HFFc6 (cell line): Measurements from ENCODE around the gene RBM20. TPM values are rescaled to one million over a fixed set of nuclear protein-coding genes. Genes with fewer than 3 reads are reported as not detected.
"Not testable (repeated sequence)": the region's sequence is repeated elsewhere in the genome, so short reads cannot be mapped to it uniquely, and the experiment has no call there.

ENCODE experiments used
- DNase-seq: peaks from one replicate; pipeline ENCODE4 v3.0.0-alpha.2; 2018
- H3K27ac Mint-ChIP-seq: 2 replicates; pipeline ENCODE4 v1.8.0; 2020; ENCODE audit warnings: mild to moderate bottlenecking, mixed read lengths
- H3K27me3 Mint-ChIP-seq: 2 replicates; pipeline ENCODE4 v1.8.0; 2021; ENCODE audit warnings: mild to moderate bottlenecking, moderate library complexity, mixed read lengths; ENCODE audit not compliant: insufficient read depth
- H3K36me3 Mint-ChIP-seq: 2 replicates; pipeline ENCODE4 v1.8.0; 2021; ENCODE audit warnings: low read depth, mixed read lengths
- H3K4me1 Mint-ChIP-seq: 2 replicates; pipeline ENCODE4 v1.8.0; 2020; ENCODE audit warnings: low read depth, mixed read lengths
- H3K4me3 Mint-ChIP-seq: 2 replicates; pipeline ENCODE4 v1.8.0; 2020; ENCODE audit warnings: mild to moderate bottlenecking, moderate library complexity, mixed read lengths
- H3K9me3 Mint-ChIP-seq: 2 replicates; pipeline ENCODE4 v1.8.0; 2020; ENCODE audit warnings: mild to moderate bottlenecking, mixed read lengths
- CTCF ChIP-seq: fragments of 200-600 bp; sonication (generic); IDR thresholded peaks from 2 replicates; pipeline ENCODE4 v1.5.0; 2021; ENCODE audit warnings: antibody characterized with exemption, mild to moderate bottlenecking
- total RNA-seq, 6 experiments: library from RNA; stranded (reverse); fragmentation: NEBNext Ultra II Directional; extraction: Animal tissue kit (Norgen Biotek cat#: 25700); gene quantifications; 2 replicates in 1 of 6; 3 replicates in 5 of 6; pipeline ENCODE4 v1.2.3, GENCODE V29; 2021

RBM20 gene
- total RNA-seq, 6 experiments from 2014 or later, result not detected

- H3K27ac Mint-ChIP-seq, result peak overlapping the region; percentile 33; the same call in 1 of the 2 replicates
- peaks cover 14% of the 10 kb centered on the region for H3K4me1 Mint-ChIP-seq
- no peaks in the 10 kb centered on the region for H3K9me3 Mint-ChIP-seq
- H3K27me3 Mint-ChIP-seq, result peaks cover 49% of the 10 kb centered on the region
- no peak for TF ChIP-seq CTCF
- H3K4me3 Mint-ChIP-seq, result peak overlapping the region; percentile 53; the same call in 1 of the 2 replicates
- DNase-seq, result peak; percentile 80
- H3K36me3 Mint-ChIP-seq, result no peaks in the 10 kb centered on the region
These were observed 20.6 kb downstream of the RBM20 start for GRCh38 chr10:110664483-110665420.

GRCh38 chr10:110666259-110666658, 22.1 kb downstream of the RBM20 start:
- H3K9me3 Mint-ChIP-seq, H3K4me3 Mint-ChIP-seq, DNase-seq, H3K36me3 Mint-ChIP-seq, H3K27ac Mint-ChIP-seq: not testable (repeated sequence)
- Mint-ChIP-seq H3K27me3 (peaks cover 43% of the 10 kb centered on the region), H3K4me1 (peaks cover 14% of the 10 kb centered on the region)

- no peaks in the 10 kb centered on the region for H3K36me3 Mint-ChIP-seq
- peaks cover 39% of the 10 kb centered on the region for H3K27me3 Mint-ChIP-seq
- no peak for DNase-seq
- no peak overlapping the region for H3K4me3 Mint-ChIP-seq
- no peak overlapping the region for H3K27ac Mint-ChIP-seq
- peaks cover 14% of the 10 kb centered on the region for H3K4me1 Mint-ChIP-seq
- no peak for TF ChIP-seq CTCF
- no peaks in the 10 kb centered on the region for H3K9me3 Mint-ChIP-seq
These were observed 22.5 kb downstream of the RBM20 start for GRCh38 chr10:110666673-110667072.

- no peak for DNase-seq
- Mint-ChIP-seq H3K27ac (no peak overlapping the region), H3K36me3 (no peaks in the 10 kb centered on the region), H3K9me3 (no peaks in the 10 kb centered on the region), H3K4me3 (no peak overlapping the region), H3K4me1 (peaks cover 19% of the 10 kb centered on the region), H3K27me3 (peaks cover 35% of the 10 kb centered on the region)
- no peak for TF ChIP-seq CTCF
These were observed 23.6 kb downstream of the RBM20 start for GRCh38 chr10:110667620-110668343.

GRCh38 chr10:110668443-110668842, 24.3 kb downstream of the RBM20 start:
- no peak overlapping the region for H3K4me3 Mint-ChIP-seq
- no peaks in the 10 kb centered on the region for H3K9me3 Mint-ChIP-seq
- no peak overlapping the region for H3K27ac Mint-ChIP-seq
- H3K4me1 Mint-ChIP-seq, result peaks cover 19% of the 10 kb centered on the region
- no peak for DNase-seq
- H3K36me3 Mint-ChIP-seq, result no peaks in the 10 kb centered on the region
- TF ChIP-seq CTCF, result no peak
- peaks cover 32% of the 10 kb centered on the region for H3K27me3 Mint-ChIP-seq

- no peak for TF ChIP-seq CTCF
- no peak for DNase-seq
- Mint-ChIP-seq H3K36me3 (no peaks in the 10 kb centered on the region), H3K27me3 (peaks cover 44% of the 10 kb centered on the region), H3K4me3 (no peak overlapping the region), H3K27ac (no peak overlapping the region), H3K9me3 (no peaks in the 10 kb centered on the region), H3K4me1 (peaks cover 10% of the 10 kb centered on the region)
These were observed 26.2 kb downstream of the RBM20 start for GRCh38 chr10:110670335-110670734.
